Measurements from ENCODE around the gene CNTNAP3B.
"Not testable (repeated sequence)": the region's sequence is repeated elsewhere in the genome, so short reads cannot be mapped to it uniquely, and the experiment has no call there.

The CNTNAP3B gene

DNA sequence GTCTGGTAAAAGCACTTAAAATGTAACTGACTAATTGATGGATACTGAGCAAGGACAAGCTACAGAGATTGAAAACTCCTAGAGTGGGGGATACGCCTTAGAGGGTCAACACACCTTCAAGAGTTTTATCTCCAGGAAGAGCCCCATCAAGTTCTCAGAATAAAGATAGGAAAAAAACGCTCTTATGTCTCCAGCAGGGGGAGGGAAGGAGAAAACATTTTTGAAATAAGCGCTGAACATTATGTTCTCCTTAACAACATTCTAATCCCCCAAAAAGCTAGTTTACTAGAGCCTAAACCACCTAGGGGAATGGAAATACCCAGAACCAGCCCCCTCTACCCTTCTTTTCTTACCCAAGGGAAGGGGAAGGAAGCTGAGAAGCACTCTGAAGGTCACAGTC, 187.5 kb downstream of the CNTNAP3B start:
- not testable (repeated sequence) for H3K9ac ChIP-seq (ENCODE audit: insufficient read length, low read depth); DNase-seq (ENCODE audit: low read depth, low spot score); H3K4me3 ChIP-seq (ENCODE audit: insufficient read length, low read depth)

GRCh38 chr9:41938143-41938542, 191.1 kb downstream of the CNTNAP3B start:
- not testable (repeated sequence) for H3K36me3 ChIP-seq (ENCODE audit: insufficient read depth, insufficient read length, low read length); H3K4me1 ChIP-seq (ENCODE audit: insufficient read depth, insufficient read length); H3K9ac ChIP-seq (ENCODE audit: insufficient read length, low read depth); H3K9me3 ChIP-seq (ENCODE audit: insufficient read depth, low read length); H3K4me3 ChIP-seq (ENCODE audit: insufficient read length, low read depth); H3K27me3 ChIP-seq (ENCODE audit: insufficient read depth, insufficient read length); DNase-seq (ENCODE audit: low read depth, low spot score)

More for the DNA sequence above, 187.5 kb downstream of the CNTNAP3B start:
- not testable (repeated sequence) for H3K9me3 ChIP-seq (ENCODE audit: insufficient read depth, low read length); H3K27me3 ChIP-seq (ENCODE audit: insufficient read depth, insufficient read length); H3K36me3 ChIP-seq (ENCODE audit: insufficient read depth, insufficient read length, low read length); H3K4me1 ChIP-seq (ENCODE audit: insufficient read depth, insufficient read length)

DNA sequence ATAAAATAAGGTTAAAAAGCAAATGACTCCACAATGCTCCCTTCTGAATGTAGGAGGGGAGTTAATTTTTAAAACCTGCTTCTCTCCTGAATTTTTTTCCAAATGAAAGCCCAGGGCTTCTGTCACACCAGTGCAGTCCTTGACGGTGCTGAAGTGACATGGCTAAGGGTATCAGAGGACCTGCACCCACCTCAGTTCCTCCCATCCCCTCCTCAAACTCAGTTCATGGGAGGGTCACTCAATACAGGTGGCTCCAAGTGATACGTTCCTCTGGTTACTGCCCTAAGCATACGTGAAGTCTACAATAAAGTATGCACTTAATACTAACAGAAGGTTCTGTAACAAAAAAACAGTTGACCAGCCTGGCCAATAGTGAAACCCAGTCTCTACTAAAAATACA, 193.5 kb downstream of the CNTNAP3B start:
- not testable (repeated sequence) for H3K27me3 ChIP-seq (ENCODE audit: insufficient read depth, insufficient read length); H3K4me3 ChIP-seq (ENCODE audit: insufficient read length, low read depth); DNase-seq (ENCODE audit: low read depth, low spot score); H3K36me3 ChIP-seq (ENCODE audit: insufficient read depth, insufficient read length, low read length); H3K4me1 ChIP-seq (ENCODE audit: insufficient read depth, insufficient read length); H3K9me3 ChIP-seq (ENCODE audit: insufficient read depth, low read length); H3K9ac ChIP-seq (ENCODE audit: insufficient read length, low read depth)

DNA sequence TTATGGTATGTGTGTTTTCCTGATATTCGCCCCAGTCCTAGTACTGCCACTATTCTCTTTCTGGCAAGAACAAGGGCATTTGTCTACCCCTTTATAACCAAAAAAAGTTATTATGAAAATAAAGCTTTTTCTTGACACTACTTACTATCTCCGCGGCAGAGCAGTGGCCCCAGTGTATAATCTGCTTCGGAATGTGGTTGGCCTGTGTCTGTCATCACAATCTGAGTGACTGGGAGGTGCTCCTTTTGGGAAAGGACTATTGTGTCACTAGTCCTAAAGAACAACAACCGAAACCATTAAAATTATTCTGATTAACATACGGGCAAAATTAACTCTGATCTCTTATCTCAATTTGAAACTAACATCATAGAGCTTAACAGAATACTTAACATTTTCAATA, 200.1 kb downstream of the CNTNAP3B start:
- H3K4me1 ChIP-seq (ENCODE audit: insufficient read depth, insufficient read length); H3K9me3 ChIP-seq (ENCODE audit: insufficient read depth, low read length); H3K4me3 ChIP-seq (ENCODE audit: insufficient read length, low read depth); DNase-seq (ENCODE audit: low read depth, low spot score); H3K9ac ChIP-seq (ENCODE audit: insufficient read length, low read depth); H3K27me3 ChIP-seq (ENCODE audit: insufficient read depth, insufficient read length); H3K36me3 ChIP-seq (ENCODE audit: insufficient read depth, insufficient read length, low read length): not testable (repeated sequence)

DNA sequence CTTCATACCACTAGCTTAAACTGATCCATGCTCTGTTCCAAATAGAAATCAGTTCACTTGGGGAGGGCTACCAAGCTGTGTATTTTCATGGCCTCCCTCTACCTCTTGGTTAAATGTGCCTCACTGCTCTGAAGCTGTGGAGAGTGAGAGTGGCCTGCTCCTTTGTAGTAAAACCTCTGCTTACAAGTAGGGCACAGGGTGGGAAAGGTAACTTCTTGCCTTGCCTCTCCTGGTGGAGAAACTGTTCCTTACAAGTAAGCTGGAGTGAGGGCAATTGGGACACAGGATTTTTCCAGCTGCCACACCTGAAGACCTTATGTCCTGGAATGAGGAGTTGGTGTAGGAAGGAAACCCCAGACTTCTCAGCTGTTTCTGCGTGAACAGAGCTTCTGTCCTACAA, 211.9 kb downstream of the CNTNAP3B start:
- H3K9me3 ChIP-seq (ENCODE audit: insufficient read depth, low read length); DNase-seq (ENCODE audit: low read depth, low spot score); H3K9ac ChIP-seq (ENCODE audit: insufficient read length, low read depth); H3K36me3 ChIP-seq (ENCODE audit: insufficient read depth, insufficient read length, low read length); H3K4me1 ChIP-seq (ENCODE audit: insufficient read depth, insufficient read length); H3K4me3 ChIP-seq (ENCODE audit: insufficient read length, low read depth); H3K27me3 ChIP-seq (ENCODE audit: insufficient read depth, insufficient read length): not testable (repeated sequence)

DNA sequence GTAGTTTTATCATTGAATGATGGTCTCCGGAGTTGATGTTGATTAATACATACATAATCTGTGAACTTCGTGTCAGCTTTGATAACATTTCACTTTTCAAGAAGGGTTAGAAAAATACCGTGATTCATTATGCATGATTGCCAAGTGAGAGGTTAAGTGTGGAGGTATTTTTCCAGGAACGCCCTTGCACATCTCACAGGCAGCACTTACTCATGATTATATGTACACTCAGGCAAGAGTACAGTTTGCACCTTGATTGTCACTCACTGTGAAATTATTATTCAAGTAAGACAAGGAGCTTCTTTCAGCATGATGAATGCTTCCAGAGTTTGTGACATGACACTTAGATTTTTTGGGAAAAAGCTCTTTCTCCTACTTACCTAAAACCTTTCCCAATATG, 223.7 kb downstream of the CNTNAP3B start:
- H3K4me3 ChIP-seq (ENCODE audit: insufficient read length, low read depth); H3K9me3 ChIP-seq (ENCODE audit: insufficient read depth, low read length); H3K27me3 ChIP-seq (ENCODE audit: insufficient read depth, insufficient read length); H3K9ac ChIP-seq (ENCODE audit: insufficient read length, low read depth); DNase-seq (ENCODE audit: low read depth, low spot score); H3K4me1 ChIP-seq (ENCODE audit: insufficient read depth, insufficient read length); H3K36me3 ChIP-seq (ENCODE audit: insufficient read depth, insufficient read length, low read length): not testable (repeated sequence)

DNA sequence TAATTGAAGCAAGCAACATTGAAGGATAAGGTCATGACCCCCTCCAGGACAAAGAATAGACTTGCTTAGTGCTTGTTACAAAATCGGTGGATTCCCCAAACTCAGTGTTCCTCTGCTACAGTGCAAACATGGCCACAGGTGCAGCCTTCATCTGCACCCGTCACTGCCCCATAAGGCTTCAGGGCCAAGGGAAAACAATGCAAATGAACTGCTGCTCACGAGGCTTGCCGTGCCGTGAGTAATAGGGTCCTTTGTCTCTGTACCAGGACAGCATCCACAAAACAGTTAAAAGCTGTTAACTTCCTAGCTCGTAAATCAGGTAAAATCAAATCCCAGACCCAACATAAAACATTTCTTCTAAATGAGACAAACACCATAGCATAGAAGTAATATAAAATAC, 226.5 kb downstream of the CNTNAP3B start:
- not testable (repeated sequence) for H3K36me3 ChIP-seq (ENCODE audit: insufficient read depth, insufficient read length, low read length); H3K4me3 ChIP-seq (ENCODE audit: insufficient read length, low read depth); H3K4me1 ChIP-seq (ENCODE audit: insufficient read depth, insufficient read length); H3K27me3 ChIP-seq (ENCODE audit: insufficient read depth, insufficient read length); H3K9me3 ChIP-seq (ENCODE audit: insufficient read depth, low read length); DNase-seq (ENCODE audit: low read depth, low spot score); H3K9ac ChIP-seq (ENCODE audit: insufficient read length, low read depth)

DNA sequence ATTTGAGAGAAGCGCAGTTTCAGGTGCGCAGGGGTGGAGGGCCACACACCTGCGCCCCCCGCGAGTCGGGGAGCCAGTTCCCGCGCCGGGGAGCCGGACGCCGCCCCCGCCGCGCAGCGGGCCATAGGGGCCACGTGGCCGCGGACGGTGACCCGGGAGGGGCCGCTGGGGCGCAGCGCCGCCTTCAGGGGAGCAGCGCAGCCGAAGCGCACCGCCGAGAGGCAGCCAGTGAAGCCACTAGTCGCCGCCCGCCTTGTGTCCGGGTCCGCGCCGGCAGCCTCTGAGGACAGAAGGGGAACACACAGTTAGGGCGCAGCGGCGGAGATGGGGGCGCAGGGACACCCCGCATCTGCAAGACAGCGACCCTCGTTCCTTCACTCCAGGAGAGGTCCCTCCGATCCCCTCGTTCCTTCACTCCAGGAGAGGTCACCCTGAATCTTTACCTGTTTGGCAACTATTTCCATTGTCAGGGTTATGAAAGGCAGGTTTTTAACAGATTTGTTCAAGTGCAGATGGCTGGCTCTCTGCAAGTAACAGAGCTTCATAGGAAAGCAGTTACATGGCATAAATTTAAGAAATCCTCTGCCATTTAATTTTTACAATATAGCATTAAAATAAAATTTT, 230.4 kb downstream of the CNTNAP3B start:
- not testable (repeated sequence) for DNase-seq (ENCODE audit: low read depth, low spot score); H3K9ac ChIP-seq (ENCODE audit: insufficient read length, low read depth); H3K9me3 ChIP-seq (ENCODE audit: insufficient read depth, low read length); H3K27me3 ChIP-seq (ENCODE audit: insufficient read depth, insufficient read length); H3K4me3 ChIP-seq (ENCODE audit: insufficient read length, low read depth); H3K4me1 ChIP-seq (ENCODE audit: insufficient read depth, insufficient read length); H3K36me3 ChIP-seq (ENCODE audit: insufficient read depth, insufficient read length, low read length)

- H3K36me3 ChIP-seq (ENCODE audit: insufficient read depth, insufficient read length, low read length); DNase-seq (ENCODE audit: low read depth, low spot score); H3K9ac ChIP-seq (ENCODE audit: insufficient read length, low read depth); H3K4me3 ChIP-seq (ENCODE audit: insufficient read length, low read depth); H3K4me1 ChIP-seq (ENCODE audit: insufficient read depth, insufficient read length); H3K27me3 ChIP-seq (ENCODE audit: insufficient read depth, insufficient read length); H3K9me3 ChIP-seq (ENCODE audit: insufficient read depth, low read length): not testable (repeated sequence)
Observed at GRCh38 chr9:41874557-41874956, 254.7 kb downstream of the CNTNAP3B start.

GRCh38 chr9:41855422-41855821, 273.8 kb downstream of the CNTNAP3B start:
- H3K9me3 ChIP-seq (ENCODE audit: insufficient read depth, low read length); H3K27me3 ChIP-seq (ENCODE audit: insufficient read depth, insufficient read length); DNase-seq (ENCODE audit: low read depth, low spot score); H3K9ac ChIP-seq (ENCODE audit: insufficient read length, low read depth); H3K36me3 ChIP-seq (ENCODE audit: insufficient read depth, insufficient read length, low read length); H3K4me1 ChIP-seq (ENCODE audit: insufficient read depth, insufficient read length); H3K4me3 ChIP-seq (ENCODE audit: insufficient read length, low read depth): not testable (repeated sequence)

DNA sequence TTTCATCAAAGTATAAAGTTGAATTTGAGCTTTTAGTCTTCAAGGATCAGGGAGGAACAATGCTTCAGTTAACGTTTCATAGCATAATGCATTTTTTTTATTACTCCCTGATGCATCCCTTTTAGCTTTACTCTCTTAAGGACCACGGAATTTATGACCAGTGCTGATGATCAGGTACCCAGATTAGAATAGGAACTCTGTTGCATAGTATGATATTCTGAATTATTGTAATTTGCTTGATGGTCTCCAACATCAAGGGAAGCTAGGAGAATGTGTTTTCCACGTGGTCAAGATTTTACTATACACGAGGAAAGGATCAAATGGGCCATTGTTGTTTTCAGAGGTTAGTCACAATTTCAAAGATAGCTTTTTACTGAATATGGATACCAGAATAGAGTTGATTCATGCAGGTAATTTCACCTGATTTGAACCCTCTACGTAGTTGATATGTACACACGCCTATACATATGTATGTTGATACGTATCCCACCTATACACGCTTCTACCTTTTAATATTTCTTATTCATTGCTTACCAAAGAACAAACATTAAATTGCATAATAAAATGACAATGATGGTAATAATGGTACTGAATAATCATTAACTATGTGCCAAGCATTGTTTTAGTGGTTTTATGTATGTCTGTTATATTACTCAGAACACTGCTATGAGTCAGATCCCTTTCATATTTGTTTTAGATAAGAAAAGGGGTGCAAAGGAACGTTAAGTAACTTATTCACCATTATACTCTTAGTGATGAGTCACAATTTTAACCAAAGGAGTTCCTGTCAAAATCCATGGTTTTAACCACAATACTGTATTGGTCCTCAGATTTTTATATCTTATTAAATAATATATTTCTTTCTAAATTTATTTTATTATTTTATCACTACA, 277.1 kb downstream of the CNTNAP3B start:
- not testable (repeated sequence) for H3K4me1 ChIP-seq (ENCODE audit: insufficient read depth, insufficient read length); DNase-seq (ENCODE audit: low read depth, low spot score); H3K36me3 ChIP-seq (ENCODE audit: insufficient read depth, insufficient read length, low read length); H3K27me3 ChIP-seq (ENCODE audit: insufficient read depth, insufficient read length); H3K4me3 ChIP-seq (ENCODE audit: insufficient read length, low read depth); H3K9ac ChIP-seq (ENCODE audit: insufficient read length, low read depth); H3K9me3 ChIP-seq (ENCODE audit: insufficient read depth, low read length)

GRCh38 chr9:41847829-41848228, 281.4 kb downstream of the CNTNAP3B start:
- not testable (repeated sequence) for H3K27me3 ChIP-seq (ENCODE audit: insufficient read depth, insufficient read length); H3K36me3 ChIP-seq (ENCODE audit: insufficient read depth, insufficient read length, low read length); H3K4me3 ChIP-seq (ENCODE audit: insufficient read length, low read depth); H3K4me1 ChIP-seq (ENCODE audit: insufficient read depth, insufficient read length); DNase-seq (ENCODE audit: low read depth, low spot score); H3K9ac ChIP-seq (ENCODE audit: insufficient read length, low read depth); H3K9me3 ChIP-seq (ENCODE audit: insufficient read depth, low read length)
